ENCODE results near the gene NUP58.

The NUP58 gene

GRCh38 chr13:25291691-25292090, 9.7 kb upstream of the NUP58 start:
- Histone ChIP-seq H3K27me3 (ENCODE audit: control insufficient read depth, low read length) (peaks cover 5% of the 10 kb centered on the region), H4K20me1 (ENCODE audit: control insufficient read depth, insufficient read depth, low read depth, low read length) (no peaks in the 10 kb centered on the region), H3K79me2 (ENCODE audit: control insufficient read depth, low read length) (peaks cover 3% of the 10 kb centered on the region), H3K9me3 (ENCODE audit: control insufficient read depth, insufficient read depth, low read length) (no peaks in the 10 kb centered on the region), H3K4me2 (ENCODE audit: low read length) (no peak overlapping the region), H3K4me1 (ENCODE audit: control insufficient read depth, low read length) (peaks cover 22% of the 10 kb centered on the region), H3K9me2 (replicated peaks; ENCODE audit: control insufficient read depth, low read length) (no peaks in the 10 kb centered on the region), H3F3A (ENCODE audit: control insufficient read depth, insufficient read depth) (peaks cover 12% of the 10 kb centered on the region), H3K4me3 (ENCODE audit: low read length) (no peak overlapping the region), H3K36me3 (ENCODE audit: control insufficient read depth, low read length) (peaks cover 3% of the 10 kb centered on the region; the same call in 1 of the 2 replicates), H3K27ac (ENCODE audit: low read depth, low read length) (no peak overlapping the region)
- no peak for TF ChIP-seq EZH2phosphoT487 (IDR thresholded peaks at IDR 0.05; ENCODE audit: borderline replicate concordance, low read length)
- no peak for TF ChIP-seq CTCF (IDR thresholded peaks at IDR 0.05; ENCODE audit: low read depth, low read length, poor library complexity, severe bottlenecking)

GRCh38 chr13:25292301-25292700, 9.1 kb upstream of the NUP58 start:
- Histone ChIP-seq H3F3A (ENCODE audit: control insufficient read depth, insufficient read depth) (peaks cover 12% of the 10 kb centered on the region), H3K4me3 (ENCODE audit: low read length) (no peak overlapping the region), H3K4me2 (ENCODE audit: low read length) (no peak overlapping the region), H3K9me2 (replicated peaks; ENCODE audit: control insufficient read depth, low read length) (no peaks in the 10 kb centered on the region), H3K79me2 (ENCODE audit: control insufficient read depth, low read length) (no peaks in the 10 kb centered on the region), H4K20me1 (ENCODE audit: control insufficient read depth, insufficient read depth, low read depth, low read length) (no peaks in the 10 kb centered on the region), H3K27ac (ENCODE audit: low read depth, low read length) (no peak overlapping the region), H3K27me3 (ENCODE audit: control insufficient read depth, low read length) (peaks cover 10% of the 10 kb centered on the region), H3K9me3 (ENCODE audit: control insufficient read depth, insufficient read depth, low read length) (no peaks in the 10 kb centered on the region), H3K4me1 (ENCODE audit: control insufficient read depth, low read length) (peaks cover 22% of the 10 kb centered on the region), H3K36me3 (ENCODE audit: control insufficient read depth, low read length) (no peaks in the 10 kb centered on the region)
- TF ChIP-seq EZH2phosphoT487 (IDR thresholded peaks at IDR 0.05; ENCODE audit: borderline replicate concordance, low read length) (no peak), CTCF (IDR thresholded peaks at IDR 0.05; ENCODE audit: low read depth, low read length, poor library complexity, severe bottlenecking) (no peak)

GRCh38 chr13:25295228-25295627, 6.2 kb upstream of the NUP58 start:
- Histone ChIP-seq H3K27ac (ENCODE audit: low read depth, low read length) (no peak overlapping the region), H3K9me2 (replicated peaks; ENCODE audit: control insufficient read depth, low read length) (no peaks in the 10 kb centered on the region), H3K4me2 (ENCODE audit: low read length) (no peak overlapping the region), H4K20me1 (ENCODE audit: control insufficient read depth, insufficient read depth, low read depth, low read length) (no peaks in the 10 kb centered on the region), H3F3A (ENCODE audit: control insufficient read depth, insufficient read depth) (no peaks in the 10 kb centered on the region), H3K9me3 (ENCODE audit: control insufficient read depth, insufficient read depth, low read length) (peaks cover 2% of the 10 kb centered on the region; the same call in 1 of the 2 replicates), H3K4me1 (ENCODE audit: control insufficient read depth, low read length) (peaks cover 5% of the 10 kb centered on the region), H3K4me3 (ENCODE audit: low read length) (no peak overlapping the region), H3K27me3 (ENCODE audit: control insufficient read depth, low read length) (peaks cover 10% of the 10 kb centered on the region), H3K36me3 (ENCODE audit: control insufficient read depth, low read length) (no peaks in the 10 kb centered on the region), H3K79me2 (ENCODE audit: control insufficient read depth, low read length) (no peaks in the 10 kb centered on the region)
- TF ChIP-seq EZH2phosphoT487 (IDR thresholded peaks at IDR 0.05; ENCODE audit: borderline replicate concordance, low read length) (no peak), CTCF (IDR thresholded peaks at IDR 0.05; ENCODE audit: low read depth, low read length, poor library complexity, severe bottlenecking) (no peak)

Measured in DOHH2 (cell line).